Measurements from ENCODE around the gene WNT3A.

The WNT3A gene

GRCh38 chr1:228013935-228014930 lies 7.4 kb downstream of the WNT3A start:
- no peak overlapping the region for H3K4me3 ChIP-seq (ENCODE audit: low read length)
- TF ChIP-seq CTCF (IDR thresholded peaks at IDR 0.05; ENCODE audit: insufficient read depth, low read depth, low read length, missing control alignments): no peak
- DNase-seq (ENCODE audit: low read depth): peak; percentile 86

DNA sequence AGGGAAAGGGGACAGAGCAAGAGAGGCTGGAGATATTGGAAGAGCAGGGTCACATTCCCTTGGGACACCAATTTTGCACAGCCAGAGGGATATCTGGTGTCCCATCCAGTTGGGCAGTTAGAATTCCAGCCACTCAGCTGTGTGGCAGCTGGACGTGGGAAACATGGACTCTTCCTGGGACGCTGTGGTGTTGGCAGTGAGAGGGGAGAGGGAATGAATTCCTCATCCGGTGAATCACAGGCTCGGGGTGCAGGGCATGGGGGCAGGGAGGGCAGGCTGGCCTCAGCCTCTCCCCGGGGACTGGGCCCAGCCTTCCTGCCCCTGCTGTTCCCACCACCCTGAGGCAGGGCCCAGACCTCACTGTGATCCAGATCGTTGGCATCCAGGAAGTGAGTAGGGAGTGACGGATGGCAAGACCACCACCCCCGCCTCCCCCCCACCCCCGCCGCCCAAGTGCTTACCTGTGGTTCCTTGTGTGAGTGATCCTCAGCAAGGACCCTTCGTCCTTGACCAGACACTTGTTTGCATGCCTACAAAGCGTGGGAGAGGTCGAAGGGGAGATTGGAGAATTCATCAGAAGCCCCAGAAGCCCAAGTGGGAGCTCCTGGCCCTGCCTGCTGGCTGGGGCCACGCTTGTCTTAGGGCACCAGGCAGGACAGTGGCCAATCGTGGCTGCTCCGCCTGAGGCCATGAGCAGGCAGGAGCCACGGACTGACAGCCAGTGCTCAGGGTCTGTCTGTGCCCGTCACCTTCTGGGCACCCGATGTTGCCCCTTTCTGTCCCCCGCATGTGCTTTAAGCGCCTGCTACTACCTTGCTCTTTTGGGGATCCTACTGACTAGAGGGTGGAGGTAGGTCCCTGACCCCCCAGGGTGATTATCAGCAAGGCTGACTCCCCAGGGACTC lies 8.7 kb downstream of the WNT3A start:
- TF ChIP-seq CTCF (IDR thresholded peaks at IDR 0.05; ENCODE audit: insufficient read depth, low read depth, low read length, missing control alignments): no peak
- H3K4me3 ChIP-seq (ENCODE audit: low read length): no peak overlapping the region
- DNase-seq (ENCODE audit: low read depth): peak; percentile 47

- DNase-seq (ENCODE audit: low read depth): no peak
- TF ChIP-seq CTCF (IDR thresholded peaks at IDR 0.05; ENCODE audit: insufficient read depth, low read depth, low read length, missing control alignments): no peak
- no peak overlapping the region for H3K4me3 ChIP-seq (ENCODE audit: low read length)
Measured at GRCh38 chr1:228016181-228016510, 9.3 kb downstream of the WNT3A start.

DNA sequence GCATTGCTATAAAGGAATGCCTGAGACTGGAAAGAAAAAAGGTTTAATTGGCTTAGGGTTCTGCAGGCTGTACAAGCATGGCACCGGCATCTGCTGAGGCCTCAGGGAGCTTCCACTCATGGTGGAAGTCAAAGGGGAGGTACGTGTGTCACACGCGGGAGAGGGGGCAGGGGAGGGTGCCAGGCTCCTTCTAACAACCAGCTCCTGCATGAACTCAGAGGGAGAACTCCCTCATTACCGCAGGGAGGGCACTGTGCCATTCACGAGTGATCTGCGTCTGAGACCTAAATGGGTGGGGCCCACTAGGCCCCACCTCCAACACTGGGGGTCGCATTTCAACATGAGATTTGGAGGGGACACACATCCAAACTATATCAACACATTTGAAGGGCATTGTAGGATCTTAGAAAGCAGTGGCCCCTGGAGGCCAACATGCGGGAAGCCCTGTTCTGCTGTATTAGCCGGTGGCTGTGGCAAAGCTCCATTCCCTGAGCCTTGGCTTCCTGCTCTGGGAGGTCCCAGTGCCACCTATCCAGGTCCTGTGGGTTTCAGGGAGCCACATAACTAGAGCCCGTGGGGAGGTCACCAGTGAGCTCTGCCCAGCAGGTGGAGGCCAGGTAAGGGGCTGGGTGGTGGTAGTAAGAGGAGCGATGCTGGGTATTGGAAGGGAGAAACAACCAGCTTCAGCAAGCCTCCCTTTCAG lies 10.0 kb downstream of the WNT3A start:
- no peak overlapping the region for H3K4me3 ChIP-seq (ENCODE audit: low read length)
- no peak for DNase-seq (ENCODE audit: low read depth)
- no peak for TF ChIP-seq CTCF (IDR thresholded peaks at IDR 0.05; ENCODE audit: insufficient read depth, low read depth, low read length, missing control alignments)

DNA sequence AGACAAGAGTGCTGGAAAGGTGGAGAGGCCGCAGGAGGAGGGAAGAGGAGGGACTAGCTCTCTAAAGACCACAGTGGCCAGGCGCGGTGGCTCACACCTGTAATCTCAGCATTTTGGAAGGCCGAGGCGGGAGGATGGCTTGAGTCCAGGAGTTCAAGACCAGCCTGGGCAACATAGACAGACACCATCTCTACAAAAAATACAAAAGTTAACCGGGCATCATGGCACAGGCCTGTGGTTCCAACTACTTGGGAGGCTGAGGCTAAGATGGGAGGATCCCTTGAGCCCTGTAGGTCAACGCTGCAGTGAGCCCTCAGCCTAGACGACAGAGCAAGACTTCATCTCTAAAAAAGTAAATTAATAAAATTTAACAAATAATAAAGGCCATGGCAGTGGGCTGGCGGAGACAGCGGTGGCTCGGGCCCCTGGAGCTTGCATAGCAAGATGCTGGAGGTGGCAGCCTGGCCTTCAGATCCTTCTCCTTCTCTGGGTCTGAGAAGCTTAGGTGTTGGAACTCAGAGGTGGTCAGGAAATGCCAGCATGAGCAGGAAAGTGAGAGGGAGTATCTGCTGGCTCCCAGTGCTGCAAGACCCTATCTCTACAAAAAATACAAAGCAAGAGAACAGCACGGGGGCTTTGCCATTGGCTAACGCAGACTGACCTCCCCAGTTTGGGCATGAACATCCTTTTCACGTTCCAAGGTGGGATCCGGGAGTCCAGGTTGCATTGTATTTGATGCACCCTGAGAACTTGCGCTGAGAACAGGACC lies 10.7 kb downstream of the WNT3A start:
- no peak for DNase-seq (ENCODE audit: low read depth)
- H3K4me3 ChIP-seq (ENCODE audit: low read length): no peak overlapping the region
- TF ChIP-seq CTCF (IDR thresholded peaks at IDR 0.05; ENCODE audit: insufficient read depth, low read depth, low read length, missing control alignments): no peak

- no peak for DNase-seq (ENCODE audit: low read depth)
- TF ChIP-seq CTCF (IDR thresholded peaks at IDR 0.05; ENCODE audit: insufficient read depth, low read depth, low read length, missing control alignments): no peak
- no peak overlapping the region for H3K4me3 ChIP-seq (ENCODE audit: low read length)
Measured at GRCh38 chr1:228018125-228018398, 11.3 kb downstream of the WNT3A start.

Data from epithelial cell of esophagus (primary cell).